H9 (cell line): ENCODE measurements around the gene CCNY. TPM values are rescaled to one million over a fixed set of nuclear protein-coding genes. Genes with fewer than 3 reads are reported as not detected.

Experiments
- DNase-seq: peaks from one replicate; pipeline ENCODE4 v3.0.0-alpha.2; 2017
- H2AFZ ChIP-seq: one replicate; pipeline ENCODE4 v1.6.1; 2013; ENCODE audit warnings: mild to moderate bottlenecking, low read length, control low read depth, moderate library complexity
- H2AK5ac ChIP-seq: 2 replicates; pipeline ENCODE4 v1.6.1; 2013; ENCODE audit warnings: low read length, control low read depth, mixed read lengths; ENCODE audit not compliant: insufficient read length
- H2BK120ac ChIP-seq: one replicate; pipeline ENCODE4 v1.6.1; 2013; ENCODE audit warnings: low read depth, mild to moderate bottlenecking, low read length, control low read depth, inconsistent platforms; ENCODE audit not compliant: poor library complexity, severe bottlenecking
- H2BK12ac ChIP-seq: 2 replicates; pipeline ENCODE4 v1.6.1; 2013; ENCODE audit warnings: low read length, control low read depth, mixed read lengths, low read depth; ENCODE audit not compliant: insufficient read length
- H2BK15ac ChIP-seq: 2 replicates; pipeline ENCODE4 v1.6.1; 2013; ENCODE audit warnings: low read depth, low read length, control low read depth
- H2BK20ac ChIP-seq: one replicate; pipeline ENCODE4 v1.6.1; 2013; ENCODE audit warnings: low read depth, mild to moderate bottlenecking, low read length, control low read depth, inconsistent platforms; ENCODE audit not compliant: poor library complexity, severe bottlenecking
- H2BK5ac ChIP-seq: 2 replicates; pipeline ENCODE4 v1.6.1; 2013; ENCODE audit warnings: low read length, control low read depth, mixed read lengths; ENCODE audit not compliant: insufficient read length
- H3K14ac ChIP-seq: 2 replicates; pipeline ENCODE4 v1.6.1; 2013; ENCODE audit warnings: low read length, control low read depth; ENCODE audit not compliant: insufficient read depth
- H3K18ac ChIP-seq: 2 replicates; pipeline ENCODE4 v1.6.1; 2013; ENCODE audit warnings: low read depth, mild to moderate bottlenecking, mixed read lengths, low read length, control low read depth; ENCODE audit not compliant: insufficient read length
- H3K23ac ChIP-seq: 2 replicates; pipeline ENCODE4 v1.6.1; 2013; ENCODE audit warnings: low read length, control low read depth, mixed read lengths, low read depth; ENCODE audit not compliant: insufficient read length
- H3K23me2 ChIP-seq: 2 replicates; pipeline ENCODE4 v1.6.1; 2013; ENCODE audit warnings: low read depth, mild to moderate bottlenecking, mixed read lengths, low read length, control low read depth; ENCODE audit not compliant: insufficient read length, poor library complexity, severe bottlenecking
- H3K27ac ChIP-seq: 2 replicates; pipeline ENCODE4 v1.5.1; 2013; ENCODE audit warnings: low read length, control low read depth, mixed read lengths, low read depth; ENCODE audit not compliant: insufficient read length
- H3K27me3 ChIP-seq: 2 replicates; pipeline ENCODE4 v1.6.1; 2013; ENCODE audit warnings: low read length, control low read depth, inconsistent platforms; ENCODE audit not compliant: insufficient read depth
- H3K4ac ChIP-seq: 2 replicates; pipeline ENCODE4 v1.6.1; 2013; ENCODE audit warnings: low read depth, mild to moderate bottlenecking, control low read depth, inconsistent platforms, low read length, moderate library complexity
- H3K4me1 ChIP-seq: 2 replicates; pipeline ENCODE4 v1.6.1; 2013; ENCODE audit warnings: low read length, control low read depth, inconsistent platforms; ENCODE audit not compliant: insufficient read depth
- H3K4me2 ChIP-seq: 2 replicates; pipeline ENCODE4 v1.6.1; 2013; ENCODE audit warnings: low read length, control low read depth, mixed read lengths; ENCODE audit not compliant: insufficient read length, insufficient read depth
- H3K56ac ChIP-seq: 2 replicates; pipeline ENCODE4 v1.6.1; 2013; ENCODE audit warnings: low read depth, mild to moderate bottlenecking, mixed read lengths, low read length, control low read depth; ENCODE audit not compliant: insufficient read length
- H3K79me1 ChIP-seq: 2 replicates; pipeline ENCODE4 v1.6.1; 2013; ENCODE audit warnings: low read depth, mild to moderate bottlenecking, moderate library complexity, low read length, control low read depth, inconsistent platforms; ENCODE audit not compliant: insufficient read depth, poor library complexity, severe bottlenecking
- H3K79me2 ChIP-seq: 2 replicates; pipeline ENCODE4 v1.6.1; 2013; ENCODE audit warnings: low read length, control low read depth, inconsistent platforms; ENCODE audit not compliant: insufficient read depth
- H3K9ac ChIP-seq: 2 replicates; pipeline ENCODE4 v1.6.1; 2013; ENCODE audit warnings: low read length, control low read depth, mixed read lengths; ENCODE audit not compliant: insufficient read length; ENCODE audit errors: extremely low read depth
- H3K9me3 ChIP-seq: one replicate; pipeline ENCODE4 v1.6.1; 2013; ENCODE audit warnings: low read depth, low read length, inconsistent platforms; ENCODE audit not compliant: control insufficient read depth
- H3T11ph ChIP-seq: one replicate; pipeline ENCODE4 v1.6.1; 2013; ENCODE audit warnings: mild to moderate bottlenecking, low read length, control low read depth, inconsistent platforms
- H4K20me1 ChIP-seq: one replicate; pipeline ENCODE4 v1.6.1; 2013; ENCODE audit not compliant: control insufficient read depth, insufficient read length, insufficient read depth
- H4K5ac ChIP-seq: 2 replicates; pipeline ENCODE4 v1.6.1; 2013; ENCODE audit warnings: low read depth, mild to moderate bottlenecking, mixed read lengths, low read length, control low read depth; ENCODE audit not compliant: insufficient read length
- H4K8ac ChIP-seq: replicated peaks from 2 replicates; pipeline ENCODE4 v1.6.1; 2013; ENCODE audit warnings: low read length, control low read depth, mixed read lengths, low read depth; ENCODE audit not compliant: insufficient read length
- H4K91ac ChIP-seq: 2 replicates; pipeline ENCODE4 v1.6.1; 2013; ENCODE audit warnings: low read depth, mild to moderate bottlenecking, moderate library complexity, mixed read lengths, low read length, control low read depth; ENCODE audit not compliant: insufficient read length
- H3K27ac Mint-ChIP-seq, 3 experiments: 2 replicates in 2 of 3; 3 replicates in 1 of 3; pipeline ENCODE4 v1.8.0; 2020 to 2021; ENCODE audit warnings: mixed read lengths in 3 of 3, mild to moderate bottlenecking in 1 of 3, moderate library complexity in 1 of 3
- H3K27me3 Mint-ChIP-seq: 2 replicates; pipeline ENCODE4 v1.8.0; 2021; ENCODE audit warnings: low read depth, mild to moderate bottlenecking, moderate library complexity, mixed read lengths
- H3K36me3 Mint-ChIP-seq, 3 experiments: 2 replicates in 2 of 3; 3 replicates in 1 of 3; pipeline ENCODE4 v1.8.0; 2020 to 2021; ENCODE audit warnings: low read depth in 3 of 3, mixed read lengths in 3 of 3; ENCODE audit not compliant: insufficient read depth in 1 of 3
- H3K4me1 Mint-ChIP-seq, 2 experiments: 2 replicates each; pipeline ENCODE4 v1.8.0; 2020; ENCODE audit warnings: mixed read lengths in 2 of 2
- H3K4me3 Mint-ChIP-seq, 2 experiments: 2 replicates in 1 of 2; 3 replicates in 1 of 2; pipeline ENCODE4 v1.8.0; 2020 to 2021; ENCODE audit warnings: mild to moderate bottlenecking in 2 of 2, mixed read lengths in 2 of 2, moderate library complexity in 1 of 2
- H3K9me3 Mint-ChIP-seq, 2 experiments: 2 replicates in 1 of 2; 3 replicates in 1 of 2; pipeline ENCODE4 v1.8.0; 2020; ENCODE audit warnings: mild to moderate bottlenecking in 2 of 2, mixed read lengths in 2 of 2, moderate library complexity in 1 of 2
- WGBS: extraction: QIAGEN DNeasy Blood & Tissue Kit; methylation state at CpG from one replicate; pipeline ENCODE4 v1.1.7; 2013; ENCODE audit warnings: missing lambda C conversion rate, low lambda C conversion rate, mixed read lengths; ENCODE audit not compliant: insufficient read length; ENCODE audit errors: extremely low coverage; 5-methylcytosine and 5-hydroxymethylcytosine counted together
- total RNA-seq: library from RNA; stranded (reverse); gene quantifications from 2 replicates; pipeline ENCODE4 v1.2.1, GENCODE V29; 2021
- TF ChIP-seq, protein P1 (sequence below): fragments of 200-600 bp; sonication (generic); conservative IDR thresholded peaks from 3 replicates; pipeline ENCODE4 v1.8.0; 2021; ENCODE audit warnings: antibody characterized with exemption, mild to moderate bottlenecking

The CCNY gene
- total RNA-seq, 1 experiment from 2014 or later = 62.1 TPM

GRCh38 chr10:35453855-35454532 is 117.7 kb downstream of the CCNY start:
- Histone ChIP-seq H2AFZ (no peak overlapping the region), H3K23me2 (no peaks in the 10 kb centered on the region), H2BK12ac (no peak overlapping the region), H3K9me3 (no peaks in the 10 kb centered on the region), H2BK120ac (no peak overlapping the region), H4K5ac (no peak overlapping the region), H4K20me1 (no peaks in the 10 kb centered on the region), H3K9ac (no peak overlapping the region), H3K14ac (no peak overlapping the region), H3K56ac (no peak overlapping the region), H2AK5ac (no peak overlapping the region), H2BK20ac (no peak overlapping the region), H3K79me1 (no peaks in the 10 kb centered on the region), H2BK15ac (no peak overlapping the region), H3K23ac (no peak overlapping the region), H3K27me3 (no peaks in the 10 kb centered on the region), H3K4me1 (peaks cover 6% of the 10 kb centered on the region; the same call in 1 of the 2 replicates), H2BK5ac (no peak overlapping the region), H3K4me2 (no peak overlapping the region), H4K91ac (no peak overlapping the region), H3K79me2 (peaks cover 3% of the 10 kb centered on the region; the same call in 1 of the 2 replicates), H3K4ac (no peak overlapping the region), H4K8ac (no peak overlapping the region), H3K18ac (no peak overlapping the region), H3T11ph (no peak overlapping the region), H3K27ac (no peak overlapping the region)
- DNase-seq = no peak
- Mint-ChIP-seq H3K9me3 (no peaks in the 10 kb centered on the region), H3K27ac (peak overlapping the region in 2 of 3 experiments; percentile 16 to 35; a peak in 3 of 7 replicates), H3K36me3 (no peaks in the 10 kb centered on the region), H3K27me3 (no peaks in the 10 kb centered on the region), H3K4me3 (no peak overlapping the region), H3K4me1 (peaks cover 56 to 64% of the 10 kb centered on the region in 2 experiments)
- no CpG with 5 or more reads among the region's 12 CpGs for WGBS
- TF ChIP-seq, protein P1, sequence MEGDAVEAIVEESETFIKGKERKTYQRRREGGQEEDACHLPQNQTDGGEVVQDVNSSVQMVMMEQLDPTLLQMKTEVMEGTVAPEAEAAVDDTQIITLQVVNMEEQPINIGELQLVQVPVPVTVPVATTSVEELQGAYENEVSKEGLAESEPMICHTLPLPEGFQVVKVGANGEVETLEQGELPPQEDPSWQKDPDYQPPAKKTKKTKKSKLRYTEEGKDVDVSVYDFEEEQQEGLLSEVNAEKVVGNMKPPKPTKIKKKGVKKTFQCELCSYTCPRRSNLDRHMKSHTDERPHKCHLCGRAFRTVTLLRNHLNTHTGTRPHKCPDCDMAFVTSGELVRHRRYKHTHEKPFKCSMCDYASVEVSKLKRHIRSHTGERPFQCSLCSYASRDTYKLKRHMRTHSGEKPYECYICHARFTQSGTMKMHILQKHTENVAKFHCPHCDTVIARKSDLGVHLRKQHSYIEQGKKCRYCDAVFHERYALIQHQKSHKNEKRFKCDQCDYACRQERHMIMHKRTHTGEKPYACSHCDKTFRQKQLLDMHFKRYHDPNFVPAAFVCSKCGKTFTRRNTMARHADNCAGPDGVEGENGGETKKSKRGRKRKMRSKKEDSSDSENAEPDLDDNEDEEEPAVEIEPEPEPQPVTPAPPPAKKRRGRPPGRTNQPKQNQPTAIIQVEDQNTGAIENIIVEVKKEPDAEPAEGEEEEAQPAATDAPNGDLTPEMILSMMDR = no peak
